OCI-LY7 (cell line): ENCODE data around the gene IGLL5.

Experiments used
- EZH2phosphoT487 ChIP-seq: fragments of 200-600 bp; sonication (generic); IDR thresholded peaks from 2 replicates; pipeline ENCODE4 v1.6.1; 2018; ENCODE audit warnings: low read depth, borderline replicate concordance, mild to moderate bottlenecking, mixed run types, antibody characterized with exemption, low read length, moderate library complexity, mixed read lengths
- TF ChIP-seq, protein P1 (sequence below): fragments of 200-600 bp; sonication (generic); conservative IDR thresholded peaks from 2 replicates; pipeline ENCODE4 v1.5.1; 2014; ENCODE audit warnings: mild to moderate bottlenecking, antibody characterized with exemption, low read length, moderate library complexity, mixed read lengths

DNA sequence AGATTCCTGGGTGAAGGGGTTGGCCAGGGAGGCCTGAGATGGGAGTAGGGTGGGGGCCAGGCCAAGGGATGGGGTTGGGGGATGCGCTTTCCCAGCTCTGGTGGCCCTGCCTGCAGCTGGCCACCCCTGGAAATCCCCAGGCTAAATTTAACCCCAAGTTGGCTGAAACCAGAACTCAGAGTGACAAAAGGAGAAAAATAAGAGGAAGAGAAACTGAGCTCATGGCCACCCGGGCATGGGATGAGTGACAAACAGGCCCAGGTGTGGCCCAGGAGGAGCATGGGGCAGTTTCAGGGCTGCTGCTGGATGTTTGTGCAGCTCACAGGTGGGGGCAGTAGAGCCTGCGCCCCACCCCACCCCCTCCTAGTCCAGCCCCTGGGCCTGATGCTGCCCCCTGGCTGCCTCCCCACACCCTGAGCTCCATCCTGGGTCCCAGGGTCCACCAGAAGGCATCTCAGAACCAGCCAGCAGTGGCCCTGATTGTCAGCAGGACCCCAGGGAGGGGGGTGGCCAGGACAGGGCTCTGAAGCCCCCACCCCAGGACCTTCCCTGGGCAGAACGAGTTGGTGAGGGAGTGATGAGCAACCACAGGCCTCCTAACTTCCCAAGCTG is 48.0 kb downstream of the IGLL5 start:
- no peak for TF ChIP-seq EZH2phosphoT487
- TF ChIP-seq, protein P1, sequence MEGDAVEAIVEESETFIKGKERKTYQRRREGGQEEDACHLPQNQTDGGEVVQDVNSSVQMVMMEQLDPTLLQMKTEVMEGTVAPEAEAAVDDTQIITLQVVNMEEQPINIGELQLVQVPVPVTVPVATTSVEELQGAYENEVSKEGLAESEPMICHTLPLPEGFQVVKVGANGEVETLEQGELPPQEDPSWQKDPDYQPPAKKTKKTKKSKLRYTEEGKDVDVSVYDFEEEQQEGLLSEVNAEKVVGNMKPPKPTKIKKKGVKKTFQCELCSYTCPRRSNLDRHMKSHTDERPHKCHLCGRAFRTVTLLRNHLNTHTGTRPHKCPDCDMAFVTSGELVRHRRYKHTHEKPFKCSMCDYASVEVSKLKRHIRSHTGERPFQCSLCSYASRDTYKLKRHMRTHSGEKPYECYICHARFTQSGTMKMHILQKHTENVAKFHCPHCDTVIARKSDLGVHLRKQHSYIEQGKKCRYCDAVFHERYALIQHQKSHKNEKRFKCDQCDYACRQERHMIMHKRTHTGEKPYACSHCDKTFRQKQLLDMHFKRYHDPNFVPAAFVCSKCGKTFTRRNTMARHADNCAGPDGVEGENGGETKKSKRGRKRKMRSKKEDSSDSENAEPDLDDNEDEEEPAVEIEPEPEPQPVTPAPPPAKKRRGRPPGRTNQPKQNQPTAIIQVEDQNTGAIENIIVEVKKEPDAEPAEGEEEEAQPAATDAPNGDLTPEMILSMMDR = peak; percentile 82
